HG02840 (cell line): ENCODE results near the gene RORC.

Experiments used
- ATAC-seq: cut with Tn5 transposase; IDR thresholded peaks from one replicate; pipeline ENCODE4 v1.9.1; 2021; ENCODE audit warnings: mild to moderate bottlenecking, moderate library complexity, moderate number of reproducible peaks; ENCODE audit not compliant: unreplicated experiment, low FRiP score

The RORC gene

GRCh38 chr1:151829352-151830046 lies 2.1 kb downstream of the RORC start:
- ATAC-seq: no peak

DNA sequence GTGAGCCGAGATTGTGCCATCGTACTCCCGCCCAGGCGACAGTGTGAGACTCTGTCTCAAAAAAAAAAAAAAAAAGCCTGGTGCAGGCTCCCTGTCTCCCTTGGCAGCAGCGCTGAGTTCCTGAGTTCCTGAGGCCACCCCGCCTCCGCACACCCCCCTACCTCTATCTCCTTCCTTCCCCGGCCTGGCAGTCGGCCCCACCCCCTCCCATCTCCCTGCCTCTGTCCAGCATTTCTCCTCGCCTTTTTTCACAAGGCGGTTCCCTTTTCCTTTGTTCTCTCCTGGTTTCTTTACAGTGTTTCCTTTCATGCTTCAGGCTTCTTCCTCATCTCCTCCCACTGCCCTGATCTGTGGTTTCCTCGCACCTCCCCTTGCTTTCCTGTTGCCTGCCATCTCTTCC lies 2.7 kb downstream of the RORC start:
- ATAC-seq: no peak

DNA sequence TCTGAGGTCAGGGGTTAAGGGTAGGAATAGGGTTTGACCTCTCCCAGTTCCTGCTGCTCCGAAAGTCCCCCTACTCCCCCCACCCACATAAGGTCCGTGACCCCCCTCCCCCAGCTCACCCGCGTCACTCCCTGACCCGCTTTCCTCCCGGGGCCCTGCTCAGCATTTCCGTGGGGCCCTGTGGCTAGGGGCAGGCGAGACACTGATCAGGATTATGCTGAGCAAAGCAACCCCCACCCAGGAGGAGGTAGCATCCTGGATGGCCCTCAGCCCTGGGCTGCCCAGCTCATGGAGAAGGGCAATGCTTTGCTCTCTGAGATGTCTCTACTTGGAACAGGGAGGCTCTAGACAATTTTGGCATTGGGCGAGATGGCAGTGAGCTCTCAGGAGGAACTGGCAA lies 3.7 kb downstream of the RORC start:
- no peak for ATAC-seq

- no peak for ATAC-seq
Measured at GRCh38 chr1:151825751-151826660, 5.6 kb downstream of the RORC start.

DNA sequence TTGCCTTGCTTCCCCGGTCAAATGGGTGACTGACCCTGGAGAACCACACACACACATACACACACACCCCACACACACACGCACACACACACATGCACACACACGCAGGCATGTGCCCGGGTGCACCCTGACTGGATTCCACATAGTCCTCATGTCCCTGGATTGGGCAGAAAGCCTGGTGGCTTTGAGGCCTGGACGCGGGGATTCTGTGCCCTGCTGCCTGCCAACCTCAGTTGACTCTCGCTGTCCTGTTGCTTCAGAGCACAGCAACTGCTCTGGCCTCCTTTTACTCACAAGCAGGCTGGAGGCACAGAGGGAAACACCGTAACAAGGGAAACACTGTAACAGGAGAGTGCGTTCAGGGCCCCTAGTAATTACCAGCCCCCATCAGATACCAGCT lies 6.4 kb downstream of the RORC start:
- no peak for ATAC-seq

- ATAC-seq: no peak
Measured at GRCh38 chr1:151823175-151823574, 8.4 kb downstream of the RORC start.

DNA sequence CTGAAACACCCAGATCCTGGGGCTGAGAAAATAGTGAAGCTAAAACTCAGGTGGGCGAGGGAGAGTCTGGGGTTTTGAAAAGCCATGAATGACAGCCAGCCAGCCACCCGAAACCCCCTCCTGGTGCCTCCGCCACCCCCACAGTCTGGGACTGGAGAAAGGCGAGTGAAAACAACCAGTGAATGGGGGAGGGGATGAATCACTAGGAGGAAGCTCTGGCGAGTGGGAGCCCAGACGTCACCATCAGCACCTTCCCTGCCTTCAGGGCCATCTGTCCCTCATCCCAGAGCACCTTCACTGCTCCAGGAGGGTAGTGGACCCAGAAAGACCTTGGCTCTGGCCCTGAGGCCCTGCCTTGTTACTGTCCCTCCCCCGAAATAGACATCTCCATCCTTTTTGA lies 9.2 kb downstream of the RORC start:
- ATAC-seq: no peak

GRCh38 chr1:151820940-151821339 lies 10.7 kb downstream of the RORC start:
- no peak for ATAC-seq

DNA sequence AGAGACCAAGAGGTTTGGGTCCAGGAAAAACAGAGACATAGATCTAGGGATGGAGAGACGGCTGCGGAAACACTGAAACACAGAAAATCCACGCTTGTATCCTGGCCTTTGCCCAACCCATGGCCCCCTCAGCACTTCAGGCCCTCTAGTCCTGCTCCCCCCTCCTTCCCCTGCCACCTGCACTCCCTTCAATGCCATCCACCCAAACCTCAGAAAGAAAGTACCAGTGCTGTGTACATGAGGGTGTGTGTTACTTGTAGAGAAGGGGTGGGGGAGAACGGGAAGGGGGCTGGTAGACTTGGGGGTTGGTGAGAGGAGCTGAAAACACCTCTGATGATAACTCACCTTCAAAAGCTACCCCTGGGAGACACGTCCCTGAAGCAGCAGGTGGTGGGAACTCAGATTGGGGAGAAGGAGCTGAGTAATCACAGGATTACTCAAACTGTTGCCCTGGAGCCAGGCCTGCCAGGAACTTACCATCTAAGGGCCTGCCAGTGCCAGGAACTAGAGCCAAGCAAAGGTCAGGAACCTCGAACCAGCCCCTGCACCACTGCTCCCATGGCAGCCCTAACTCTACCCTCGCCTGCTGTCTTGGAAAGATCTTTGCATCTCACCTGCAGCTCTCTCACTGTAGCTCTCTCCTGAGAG lies 11.5 kb downstream of the RORC start:
- no peak for ATAC-seq

GRCh38 chr1:151819227-151819835 lies 12.3 kb downstream of the RORC start:
- no peak for ATAC-seq

- no peak for ATAC-seq
Measured at GRCh38 chr1:151817353-151817730, 14.3 kb downstream of the RORC start.

DNA sequence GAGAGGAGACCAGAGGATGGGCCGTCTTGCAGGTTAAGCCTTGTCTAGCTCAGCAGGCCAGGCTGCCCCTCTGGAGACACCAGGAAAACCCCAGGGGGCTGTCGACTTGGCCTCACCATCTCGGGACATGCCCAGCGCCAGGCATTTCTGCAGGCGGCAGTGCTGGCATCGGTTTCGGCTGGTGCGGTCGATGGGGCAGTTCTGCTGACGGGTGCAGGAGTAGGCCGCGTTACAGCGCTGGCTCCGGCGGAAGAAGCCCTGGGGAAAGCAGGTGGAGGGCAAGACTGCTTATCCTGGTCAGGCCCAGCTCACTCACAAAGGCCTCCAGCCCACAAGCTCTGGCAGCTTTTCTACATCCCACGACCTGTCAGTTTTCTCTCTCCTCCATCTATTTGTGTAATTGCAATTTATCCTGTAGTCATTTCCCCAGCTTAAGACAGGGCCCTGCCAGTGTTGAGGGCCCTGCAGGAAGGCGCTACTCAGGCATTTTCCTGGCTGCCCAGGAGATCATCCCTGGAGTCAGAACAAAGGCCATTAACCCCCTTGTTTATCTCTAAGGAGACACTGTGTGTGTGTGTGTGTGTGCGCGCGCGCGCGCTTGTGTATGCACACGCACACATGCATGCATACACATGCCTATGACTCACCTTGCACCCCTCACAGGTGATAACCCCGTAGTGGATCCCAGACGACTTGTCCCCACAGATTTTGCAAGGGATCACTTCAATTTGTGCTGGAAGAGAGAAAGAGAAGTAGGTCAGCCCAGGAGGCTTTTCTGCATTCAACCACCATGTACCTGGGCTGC lies 14.9 kb downstream of the RORC start:
- no peak for ATAC-seq

- no peak for ATAC-seq
Measured at GRCh38 chr1:151815716-151816327, 15.8 kb downstream of the RORC start.

GRCh38 chr1:151814971-151815545 lies 16.5 kb downstream of the RORC start:
- no peak for ATAC-seq

DNA sequence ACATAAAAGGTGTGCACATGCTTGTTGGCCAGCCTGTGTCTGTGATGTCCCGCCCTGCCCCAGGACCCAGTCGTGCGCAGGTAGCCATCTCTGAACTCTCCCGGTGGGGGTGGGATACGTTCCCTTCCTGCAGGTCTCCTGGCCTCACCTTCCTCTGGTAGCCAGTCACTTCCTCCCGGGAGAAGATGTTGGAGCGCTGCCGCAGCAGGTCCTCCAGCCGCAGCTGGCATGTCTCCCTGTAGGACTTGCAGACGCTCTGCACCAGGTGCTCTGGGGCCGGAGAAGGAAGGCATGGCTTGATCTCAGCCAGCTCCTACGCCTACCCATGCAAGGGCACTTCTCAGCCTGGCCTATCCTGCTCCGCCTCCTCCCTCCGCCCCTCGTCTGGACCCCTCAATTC lies 17.2 kb downstream of the RORC start:
- no peak for ATAC-seq

DNA sequence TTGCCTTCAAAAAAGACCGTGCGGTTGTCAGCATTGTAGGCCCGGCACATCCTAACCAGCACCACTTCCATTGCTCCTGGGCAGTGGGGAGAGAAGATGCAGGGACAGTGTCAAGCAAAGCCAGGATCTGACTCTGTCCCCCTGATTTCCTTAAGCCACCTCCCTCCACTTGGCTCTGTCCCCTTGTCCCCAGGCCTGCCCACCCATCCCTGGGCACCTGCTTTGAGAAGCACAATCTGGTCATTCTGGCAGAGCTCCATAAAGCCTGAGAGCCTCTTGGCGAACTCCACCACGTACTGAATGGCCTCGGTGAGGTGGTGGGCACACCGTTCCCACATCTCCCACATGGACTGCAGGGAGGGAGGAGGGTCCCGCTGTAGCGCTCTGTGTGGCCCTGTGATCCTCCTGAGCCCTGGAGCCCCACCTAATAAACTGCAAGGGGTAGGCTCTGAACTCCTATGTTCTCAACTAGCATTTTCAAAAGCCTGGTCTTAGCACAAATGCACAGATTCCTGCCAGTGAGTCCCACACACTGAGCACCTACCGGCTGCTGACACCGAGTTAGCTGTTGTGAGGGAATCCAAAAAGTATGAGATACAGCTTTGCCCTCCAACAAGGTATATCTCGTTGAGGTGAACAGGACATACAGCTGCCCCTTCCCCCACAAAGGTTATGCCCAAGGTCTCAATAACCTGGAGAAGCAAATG lies 18.2 kb downstream of the RORC start:
- no peak for ATAC-seq

- ATAC-seq: no peak
Measured at GRCh38 chr1:151811181-151811580, 20.4 kb downstream of the RORC start.

- no peak for ATAC-seq
Measured at GRCh38 chr1:151809985-151810556, 21.5 kb downstream of the RORC start.
